ENCODE measurements around the gene NRN1. TPM values are rescaled to one million over a fixed set of nuclear protein-coding genes. Genes with fewer than 3 reads are reported as not detected.

NRN1 gene
- total RNA-seq, 6 donors from 2014 or later, result 3.8 to 25.6 (median 5.7) TPM

- Histone ChIP-seq H3K4me3 (peak overlapping the region in 3 of 4 donors; percentile 43 to 54 (median 53)), H3K27ac (peak overlapping the region in 1 of 4 donors; percentile 76), H3K9me3 (peaks cover 0 to 9% (median 5%) of the 10 kb centered on the region in 4 donors), H3K4me1 (peaks cover 35 to 66% (median 55%) of the 10 kb centered on the region in 4 donors), H3K36me3 (no peaks in the 10 kb centered on the region), H3K27me3 (peaks cover 0 to 78% (median 56%) of the 10 kb centered on the region in 4 donors)
- WGBS, 2 donors, result 8 to 9% methylated on average over 13 of the region's 13 CpGs
- TF ChIP-seq POLR2A (IDR thresholded peaks at IDR 0.05) (no peak), EP300 (IDR thresholded peaks at IDR 0.05) (no peak)
- no peak for ATAC-seq (ENCODE audit: low FRiP score in 2 of 2)
- no peak for DNase-seq
Observed at GRCh38 chr6:6005051-6006005, 1.4 kb downstream of the NRN1 start.

GRCh38 chr6:6004390-6004995 lies 2.2 kb downstream of the NRN1 start:
- H3K36me3 ChIP-seq, result no peaks in the 10 kb centered on the region
- ATAC-seq (ENCODE audit: low FRiP score in 2 of 2) (no peak), DNase-seq (peak in 1 of 2 donors; percentile 57)
- peaks cover 0 to 84% (median 61%) of the 10 kb centered on the region in 4 donors for H3K27me3 ChIP-seq
- peak overlapping the region; percentile 3 to 54 (median 48) for H3K4me3 ChIP-seq
- H3K27ac ChIP-seq, result peak overlapping the region in 3 of 4 donors; percentile 68 to 81 (median 76)
- TF ChIP-seq CTCF (IDR thresholded peaks at IDR 0.05), result no peak
- no peak for TF ChIP-seq POLR2A (IDR thresholded peaks at IDR 0.05)
- no peak for TF ChIP-seq EP300 (IDR thresholded peaks at IDR 0.05)
- no peak for TF ChIP-seq POLR2AphosphoS5 (IDR thresholded peaks at IDR 0.05)
- 12 to 14% methylated on average over 37 of the region's 37 CpGs for WGBS, 2 donors
- H3K4me1 ChIP-seq, result peaks cover 38 to 70% (median 60%) of the 10 kb centered on the region in 4 donors
- peaks cover 0 to 10% (median 7%) of the 10 kb centered on the region in 4 donors for H3K9me3 ChIP-seq

- Histone ChIP-seq H3K9me3 (peaks cover 0 to 10% (median 7%) of the 10 kb centered on the region in 4 donors), H3K27ac (peak overlapping the region; percentile 65 to 81 (median 72)), H3K4me3 (peak overlapping the region; percentile 36 to 54 (median 48)), H3K4me1 (peaks cover 40 to 72% (median 62%) of the 10 kb centered on the region in 4 donors), H3K27me3 (peaks cover 0 to 90% (median 63%) of the 10 kb centered on the region in 4 donors), H3K36me3 (no peaks in the 10 kb centered on the region)
- peak in 1 of 2 donors; percentile 22 for ATAC-seq (ENCODE audit: low FRiP score in 2 of 2)
- peak in 1 of 2 donors; percentile 86 for DNase-seq
- TF ChIP-seq CTCF (IDR thresholded peaks at IDR 0.05) (no peak), POLR2AphosphoS5 (IDR thresholded peaks at IDR 0.05) (peak in 1 of 2 donors; percentile 61), POLR2A (IDR thresholded peaks at IDR 0.05) (peak in 1 of 4 donors; percentile 38)
- WGBS, 2 donors, result 6 to 9% methylated on average over 27 to 60 of the region's 64 CpGs
Observed at GRCh38 chr6:6003621-6004366, 2.9 kb downstream of the NRN1 start.

GRCh38 chr6:6002848-6003620 lies 3.7 kb downstream of the NRN1 start:
- 16 to 23% methylated on average over 31 to 48 of the region's 48 CpGs for WGBS, 2 donors
- peaks cover 37 to 71% (median 61%) of the 10 kb centered on the region in 4 donors for H3K4me1 ChIP-seq
- DNase-seq, result no peak
- peak overlapping the region; percentile 36 to 54 (median 48) for H3K4me3 ChIP-seq
- peaks cover 0 to 10% (median 7%) of the 10 kb centered on the region in 4 donors for H3K9me3 ChIP-seq
- TF ChIP-seq POLR2A (IDR thresholded peaks at IDR 0.05), result no peak
- TF ChIP-seq POLR2AphosphoS5 (IDR thresholded peaks at IDR 0.05), result no peak
- no peak for TF ChIP-seq CTCF (IDR thresholded peaks at IDR 0.05)
- TF ChIP-seq EP300 (IDR thresholded peaks at IDR 0.05), result no peak
- H3K36me3 ChIP-seq, result no peaks in the 10 kb centered on the region
- H3K27me3 ChIP-seq, result peaks cover 0 to 93% (median 65%) of the 10 kb centered on the region in 4 donors
- peak in 1 of 2 donors; percentile 2 for ATAC-seq (ENCODE audit: low FRiP score in 2 of 2)
- peak overlapping the region; percentile 65 to 81 (median 72) for H3K27ac ChIP-seq
